Inflammatory macrophage (primary cell): ENCODE measurements around the gene MTSS2.
A peak's percentile ranks its signal among the peaks of the same experiment; 100 is the strongest.

Experiments used
- DNase-seq, 2 donors: peaks; one replicate each; pipeline ENCODE4 v3.0.0-alpha.2; 2020 to 2022

MTSS2 gene

GRCh38 chr16:70700101-70701020 is 14.5 kb upstream of the MTSS2 start:
- DNase-seq = peak in 1 of 2 donors; percentile 30

- no peak for DNase-seq
Observed at GRCh38 chr16:70699696-70700095, 13.8 kb upstream of the MTSS2 start.

- no peak for DNase-seq
Observed at GRCh38 chr16:70698901-70699300, 13.0 kb upstream of the MTSS2 start.

- no peak for DNase-seq
Observed at GRCh38 chr16:70697594-70698170, 11.8 kb upstream of the MTSS2 start.

GRCh38 chr16:70696952-70697593 is 11.2 kb upstream of the MTSS2 start:
- DNase-seq = no peak

- DNase-seq = no peak
Observed at GRCh38 chr16:70696355-70696754, 10.5 kb upstream of the MTSS2 start.

GRCh38 chr16:70695331-70696070 is 9.6 kb upstream of the MTSS2 start:
- DNase-seq = no peak

- DNase-seq = no peak
Observed at GRCh38 chr16:70694868-70695218, 9.0 kb upstream of the MTSS2 start.

GRCh38 chr16:70694088-70694867 is 8.4 kb upstream of the MTSS2 start:
- no peak for DNase-seq

- DNase-seq = no peak
Observed at GRCh38 chr16:70692873-70693671, 7.2 kb upstream of the MTSS2 start.

- no peak for DNase-seq
Observed at GRCh38 chr16:70692130-70692872, 6.4 kb upstream of the MTSS2 start.

- no peak for DNase-seq
Observed at GRCh38 chr16:70691223-70692129, 5.6 kb upstream of the MTSS2 start.

GRCh38 chr16:70689970-70690891 is 4.4 kb upstream of the MTSS2 start:
- no peak for DNase-seq

- no peak for DNase-seq
Observed at GRCh38 chr16:70689035-70689969, 3.4 kb upstream of the MTSS2 start.

- DNase-seq = no peak
Observed at GRCh38 chr16:70688246-70688742, 2.4 kb upstream of the MTSS2 start.

- DNase-seq = no peak
Observed at GRCh38 chr16:70687671-70688245, 1.9 kb upstream of the MTSS2 start.

- DNase-seq = no peak
Observed at GRCh38 chr16:70687102-70687511, 1.3 kb upstream of the MTSS2 start.
